Lung (tissue), 12 donors: Measurements from ENCODE around the gene UBE2K. TPM values are rescaled to one million over a fixed set of nuclear protein-coding genes. Genes with fewer than 3 reads are reported as not detected.
"Not testable (repeated sequence)": the region's sequence is repeated elsewhere in the genome, so short reads cannot be mapped to it uniquely, and the experiment has no call there.

ENCODE experiments used
- ATAC-seq: fragments of 200-7000 bp; cut with Tn5 transposase; one replicate; pipeline ENCODE4 v1.9.1; 2020; ENCODE audit warnings: moderate number of reproducible peaks; ENCODE audit not compliant: insufficient read depth, low FRiP score
- DNase-seq, 3 donors: peaks; one replicate each; pipeline ENCODE4 v3.0.0-alpha.2; 2013 to 2017
- H3K27ac ChIP-seq, 2 donors: one replicate each; pipeline ENCODE4 v1.5.1; 2013; ENCODE audit warnings: mild to moderate bottlenecking in 2 of 2, moderate library complexity in 2 of 2, control low read depth in 1 of 2, inconsistent platforms in 1 of 2, low read depth in 1 of 2, low read length in 1 of 2
- H3K27me3 ChIP-seq, 3 donors: one replicate each; pipeline ENCODE4 v1.5.1; 2013; ENCODE audit warnings: low read length in 2 of 3; ENCODE audit not compliant: control insufficient read depth in 3 of 3, insufficient read depth in 3 of 3
- H3K36me3 ChIP-seq, 4 donors: one replicate each; pipeline ENCODE4 v1.5.1; 2013; ENCODE audit warnings: low read length in 4 of 4, mild to moderate bottlenecking in 1 of 4, moderate library complexity in 1 of 4; ENCODE audit not compliant: control insufficient read depth in 4 of 4, insufficient read depth in 4 of 4
- H3K4me1 ChIP-seq, 5 donors: one replicate each; pipeline ENCODE4 v1.5.1; 2013; ENCODE audit warnings: low read length in 5 of 5, mild to moderate bottlenecking in 2 of 5, moderate library complexity in 1 of 5; ENCODE audit not compliant: control insufficient read depth in 5 of 5, insufficient read depth in 5 of 5
- H3K4me3 ChIP-seq: one replicate; pipeline ENCODE4 v1.5.1; 2013; ENCODE audit warnings: mild to moderate bottlenecking, control low read depth, moderate library complexity
- H3K9ac ChIP-seq, 2 donors: one replicate each; pipeline ENCODE4 v1.5.1; 2013; ENCODE audit warnings: low read length in 2 of 2, control low read depth in 1 of 2; ENCODE audit not compliant: insufficient read depth in 1 of 2
- H3K9me3 ChIP-seq, 4 donors: one replicate each; pipeline ENCODE4 v1.5.1; 2013; ENCODE audit warnings: low read length in 3 of 4, mild to moderate bottlenecking in 1 of 4, moderate library complexity in 1 of 4; ENCODE audit not compliant: control insufficient read depth in 4 of 4, insufficient read depth in 3 of 4
- CTCF ChIP-seq: IDR thresholded peaks from 2 replicates; pipeline ENCODE4 v1.5.1; 2012; ENCODE audit warnings: mild to moderate bottlenecking; ENCODE audit errors: control extremely low read depth, extremely low read depth
- WGBS, 2 donors: extraction: QIAGEN DNeasy Blood & Tissue Kit; methylation state at CpG; one replicate each; pipeline ENCODE4 v1.1.7; 2013; 5-methylcytosine and 5-hydroxymethylcytosine counted together
- polyA plus RNA-seq, 2 donors: library from polyadenylated mRNA; stranded (reverse); fragments of 200-250 nt; gene quantifications; one replicate each; pipeline ENCODE4 v1.2.1, GENCODE V29; 2013
- total RNA-seq, 2 donors: library from RNA; depleted of rRNA in 1 of 2; stranded (reverse); fragments of >200 nt in 1 of 2; gene quantifications; one replicate each; pipeline ENCODE4 v1.2.1, GENCODE V29; 2014 to 2021
- donor health status: control.
- donor health status: control.
- donor health status: Bipolar disorder and iron deficiency.
- donor health status: healthy.
- donor health status: DM: yes; HTN: yes; CAD: no.

UBE2K gene
- total and polyA plus RNA-seq, 4 donors = 32.1 to 54.6 (median 35.0) TPM

DNA sequence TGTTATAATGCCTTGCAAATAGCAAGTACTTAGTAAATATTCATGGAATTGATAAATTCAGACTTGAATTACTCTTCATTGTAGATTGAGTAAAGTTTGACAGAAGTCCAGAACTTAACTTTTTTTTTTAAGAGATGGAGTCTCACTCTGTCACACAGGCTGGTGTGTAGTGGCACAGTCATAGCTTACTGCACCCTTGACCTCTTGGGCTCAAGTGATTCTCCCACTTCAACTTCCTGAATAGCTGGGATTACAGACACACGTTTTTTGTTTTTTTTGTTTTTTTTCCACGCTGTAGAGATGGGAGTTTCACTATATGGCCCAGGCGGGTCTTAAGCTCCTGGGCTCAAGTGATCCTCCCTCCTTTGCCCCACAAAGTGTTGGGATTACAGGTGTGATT is 32.1 kb downstream of the UBE2K start:
- no peak for TF ChIP-seq CTCF
- peak overlapping the region in 1 of 2 donors; percentile 45 for H3K27ac ChIP-seq
- peak; percentile 73 for ATAC-seq
- H3K4me3 ChIP-seq = no peak overlapping the region
- WGBS, 2 donors = 48 to 55% methylated on average over 3 of the region's 3 CpGs
- no peaks in the 10 kb centered on the region for H3K27me3 ChIP-seq
- H3K9ac ChIP-seq = no peak overlapping the region
- peaks cover 0 to 4% (median 2%) of the 10 kb centered on the region in 4 donors for H3K36me3 ChIP-seq
- no peaks in the 10 kb centered on the region for H3K9me3 ChIP-seq
- DNase-seq = peak in 1 of 3 donors; percentile 21
- H3K4me1 ChIP-seq = peaks cover 0 to 5% (median 0%) of the 10 kb centered on the region in 5 donors

- H3K9me3 ChIP-seq = no peaks in the 10 kb centered on the region
- TF ChIP-seq CTCF = no peak
- H3K9ac ChIP-seq = no peak overlapping the region
- peaks cover 0 to 4% (median 2%) of the 10 kb centered on the region in 4 donors for H3K36me3 ChIP-seq
- WGBS, 2 donors = 93 to 95% methylated on average over 2 of the region's 2 CpGs
- no peak overlapping the region for H3K27ac ChIP-seq
- peaks cover 0 to 2% (median 0%) of the 10 kb centered on the region in 5 donors for H3K4me1 ChIP-seq
- no peak overlapping the region for H3K4me3 ChIP-seq
- H3K27me3 ChIP-seq = no peaks in the 10 kb centered on the region
- DNase-seq (no peak), ATAC-seq (no peak)
Measured at GRCh38 chr4:39731908-39732307, 34.0 kb downstream of the UBE2K start.

GRCh38 chr4:39732728-39733127 is 34.8 kb downstream of the UBE2K start:
- ATAC-seq (no peak), DNase-seq (no peak)
- H3K4me1 ChIP-seq = no peaks in the 10 kb centered on the region
- H3K27ac ChIP-seq = no peak overlapping the region
- WGBS, 2 donors = 89 to 94% methylated on average over 3 of the region's 3 CpGs
- no peaks in the 10 kb centered on the region for H3K9me3 ChIP-seq
- TF ChIP-seq CTCF = no peak
- no peaks in the 10 kb centered on the region for H3K27me3 ChIP-seq
- no peak overlapping the region for H3K9ac ChIP-seq
- H3K4me3 ChIP-seq = no peak overlapping the region
- H3K36me3 ChIP-seq = peaks cover 0 to 3% (median 0%) of the 10 kb centered on the region in 4 donors

GRCh38 chr4:39739591-39739990 is 41.7 kb downstream of the UBE2K start:
- not testable (repeated sequence) for DNase-seq, H3K4me3 ChIP-seq, H3K9ac ChIP-seq, H3K36me3 ChIP-seq, ATAC-seq, H3K27me3 ChIP-seq, H3K27ac ChIP-seq, H3K9me3 ChIP-seq, H3K4me1 ChIP-seq
- WGBS, 2 donors = 96 to 97% methylated on average over 10 of the region's 10 CpGs
